ENCODE measurements around the gene ARHGAP15. TPM values are rescaled to one million over a fixed set of nuclear protein-coding genes. Genes with fewer than 3 reads are reported as not detected.

ARHGAP15 gene
- total and polyA plus RNA-seq, 2 donors (not counting 1 experiment from before 2014, with no cell fraction given), result 0.07 TPM; not detected in 1

DNA sequence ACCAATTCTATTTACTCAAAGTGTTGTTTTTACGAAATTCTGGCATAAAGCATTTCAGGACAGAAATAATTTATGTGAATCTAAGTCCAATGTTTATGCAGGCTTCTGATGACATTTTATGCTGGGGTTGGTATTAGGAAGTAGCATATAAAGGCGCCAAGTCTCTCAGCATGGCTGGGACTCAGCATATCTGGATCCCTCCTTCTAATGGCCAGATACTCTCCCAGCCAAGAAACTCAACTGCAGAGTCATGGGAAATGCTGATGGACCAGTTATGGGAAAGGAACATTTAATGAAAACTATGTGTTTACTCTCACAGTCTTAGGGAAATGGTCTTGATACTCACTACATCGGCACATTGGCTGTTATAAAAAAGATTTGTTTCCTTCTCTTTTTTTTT lies 392.2 kb downstream of the ARHGAP15 start:
- peak in 1 of 2 donors; percentile 27 for DNase-seq (ENCODE audit: low read depth in 2 of 2)
- H3K4me2 ChIP-seq (ENCODE audit: extremely low read depth, insufficient read depth, low read length), result no peak overlapping the region
- H3K4me3 ChIP-seq (replicated peaks in 1 of 4; ENCODE audit: control extremely low read depth in 1 of 4, insufficient read depth in 1 of 4, low read depth in 3 of 4, low read length in 4 of 4), result no peak overlapping the region
- H3K79me2 ChIP-seq (ENCODE audit: control insufficient read depth, insufficient read depth, low read length), result no peaks in the 10 kb centered on the region
- no peaks in the 10 kb centered on the region for H3K27me3 ChIP-seq (ENCODE audit: control insufficient read depth, insufficient read depth, low read length)
- H3K4me1 ChIP-seq (ENCODE audit: control insufficient read depth, extremely low read depth, insufficient read depth, low read length), result peaks cover 4% of the 10 kb centered on the region
- no peak overlapping the region for H3K27ac ChIP-seq (ENCODE audit: insufficient read depth, low read length)
- no peaks in the 10 kb centered on the region for H4K20me1 ChIP-seq (ENCODE audit: control insufficient read depth, extremely low read depth, insufficient read depth, low read length)
- H3K9me3 ChIP-seq (ENCODE audit: control insufficient read depth, insufficient read depth, low read depth, low read length), result no peaks in the 10 kb centered on the region
- no peak for TF ChIP-seq EZH2 (IDR thresholded peaks at IDR 0.05; ENCODE audit: low read length, missing control alignments)
- TF ChIP-seq, protein P1, sequence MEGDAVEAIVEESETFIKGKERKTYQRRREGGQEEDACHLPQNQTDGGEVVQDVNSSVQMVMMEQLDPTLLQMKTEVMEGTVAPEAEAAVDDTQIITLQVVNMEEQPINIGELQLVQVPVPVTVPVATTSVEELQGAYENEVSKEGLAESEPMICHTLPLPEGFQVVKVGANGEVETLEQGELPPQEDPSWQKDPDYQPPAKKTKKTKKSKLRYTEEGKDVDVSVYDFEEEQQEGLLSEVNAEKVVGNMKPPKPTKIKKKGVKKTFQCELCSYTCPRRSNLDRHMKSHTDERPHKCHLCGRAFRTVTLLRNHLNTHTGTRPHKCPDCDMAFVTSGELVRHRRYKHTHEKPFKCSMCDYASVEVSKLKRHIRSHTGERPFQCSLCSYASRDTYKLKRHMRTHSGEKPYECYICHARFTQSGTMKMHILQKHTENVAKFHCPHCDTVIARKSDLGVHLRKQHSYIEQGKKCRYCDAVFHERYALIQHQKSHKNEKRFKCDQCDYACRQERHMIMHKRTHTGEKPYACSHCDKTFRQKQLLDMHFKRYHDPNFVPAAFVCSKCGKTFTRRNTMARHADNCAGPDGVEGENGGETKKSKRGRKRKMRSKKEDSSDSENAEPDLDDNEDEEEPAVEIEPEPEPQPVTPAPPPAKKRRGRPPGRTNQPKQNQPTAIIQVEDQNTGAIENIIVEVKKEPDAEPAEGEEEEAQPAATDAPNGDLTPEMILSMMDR (conservative IDR thresholded peaks at IDR 0.05 in 1 of 2, IDR thresholded peaks at IDR 0.05 in 1 of 2; ENCODE audit: low read depth in 1 of 2, low read length in 2 of 2), result no peak
- no peaks in the 10 kb centered on the region for H3K36me3 ChIP-seq (ENCODE audit: control insufficient read depth, insufficient read depth, low read length)
- H2AFZ ChIP-seq (ENCODE audit: low read length), result no peak overlapping the region
- H3K9ac ChIP-seq (ENCODE audit: insufficient read depth, low read length), result no peak overlapping the region

DNA sequence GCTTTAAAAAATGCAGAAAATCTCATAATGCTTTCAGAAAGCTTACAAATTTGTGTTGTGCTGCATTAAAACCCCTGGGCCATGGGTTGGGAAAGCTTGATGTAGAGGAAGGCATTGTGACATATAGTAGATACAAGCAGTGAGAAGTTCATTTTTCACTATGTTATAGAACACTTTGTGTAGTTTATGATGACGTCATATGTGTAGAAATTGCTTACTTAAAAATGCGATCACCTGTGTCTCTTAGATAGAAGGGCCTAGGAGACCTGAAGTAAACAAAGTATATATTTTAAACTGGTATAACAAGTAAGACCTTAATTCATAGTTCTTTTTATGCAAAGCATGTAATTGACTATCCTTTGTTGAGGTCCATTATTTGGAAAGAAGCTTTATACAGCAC lies 393.5 kb downstream of the ARHGAP15 start:
- Histone ChIP-seq H3K4me1 (ENCODE audit: control insufficient read depth, extremely low read depth, insufficient read depth, low read length) (peaks cover 4% of the 10 kb centered on the region), H3K4me2 (ENCODE audit: extremely low read depth, insufficient read depth, low read length) (no peak overlapping the region), H3K79me2 (ENCODE audit: control insufficient read depth, insufficient read depth, low read length) (no peaks in the 10 kb centered on the region), H3K9ac (ENCODE audit: insufficient read depth, low read length) (no peak overlapping the region), H3K4me3 (replicated peaks in 1 of 4; ENCODE audit: control extremely low read depth in 1 of 4, insufficient read depth in 1 of 4, low read depth in 3 of 4, low read length in 4 of 4) (no peak overlapping the region), H3K36me3 (ENCODE audit: control insufficient read depth, insufficient read depth, low read length) (no peaks in the 10 kb centered on the region), H2AFZ (ENCODE audit: low read length) (no peak overlapping the region), H3K27me3 (ENCODE audit: control insufficient read depth, insufficient read depth, low read length) (no peaks in the 10 kb centered on the region), H4K20me1 (ENCODE audit: control insufficient read depth, extremely low read depth, insufficient read depth, low read length) (no peaks in the 10 kb centered on the region), H3K27ac (ENCODE audit: insufficient read depth, low read length) (no peak overlapping the region), H3K9me3 (ENCODE audit: control insufficient read depth, insufficient read depth, low read depth, low read length) (no peaks in the 10 kb centered on the region)
- DNase-seq (ENCODE audit: low read depth in 2 of 2), result no peak
- no peak for TF ChIP-seq EZH2 (IDR thresholded peaks at IDR 0.05; ENCODE audit: low read length, missing control alignments)
- TF ChIP-seq, protein P1 (conservative IDR thresholded peaks at IDR 0.05 in 1 of 2, IDR thresholded peaks at IDR 0.05 in 1 of 2; ENCODE audit: low read depth in 1 of 2, low read length in 2 of 2), result no peak

DNA sequence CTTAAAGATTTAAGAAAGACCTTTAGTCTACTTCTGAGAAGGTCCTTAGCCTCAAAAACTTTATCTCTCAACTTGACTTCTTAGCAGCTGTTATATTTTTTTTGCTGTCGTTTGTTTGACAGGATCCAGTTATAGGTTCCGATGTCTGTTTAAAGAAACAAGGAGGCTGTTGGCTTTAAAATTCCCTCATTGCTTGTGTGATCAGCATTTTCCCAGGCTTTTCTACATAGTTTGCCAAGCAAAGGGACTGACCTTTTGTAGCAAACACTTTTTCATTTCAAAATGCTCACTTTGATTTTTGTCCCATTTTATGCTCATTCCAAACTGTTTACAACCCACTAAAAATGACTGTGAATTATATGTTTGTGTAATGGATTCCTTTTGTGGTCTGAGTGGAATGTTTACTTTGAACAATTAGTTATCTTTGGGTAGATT lies 394.9 kb downstream of the ARHGAP15 start:
- Histone ChIP-seq H3K36me3 (ENCODE audit: control insufficient read depth, insufficient read depth, low read length) (no peaks in the 10 kb centered on the region), H3K27me3 (ENCODE audit: control insufficient read depth, insufficient read depth, low read length) (no peaks in the 10 kb centered on the region), H3K4me3 (replicated peaks in 1 of 4; ENCODE audit: control extremely low read depth in 1 of 4, insufficient read depth in 1 of 4, low read depth in 3 of 4, low read length in 4 of 4) (no peak overlapping the region), H3K9ac (ENCODE audit: insufficient read depth, low read length) (no peak overlapping the region), H3K9me3 (ENCODE audit: control insufficient read depth, insufficient read depth, low read depth, low read length) (no peaks in the 10 kb centered on the region), H3K4me1 (ENCODE audit: control insufficient read depth, extremely low read depth, insufficient read depth, low read length) (peaks cover 4% of the 10 kb centered on the region), H3K79me2 (ENCODE audit: control insufficient read depth, insufficient read depth, low read length) (no peaks in the 10 kb centered on the region), H3K27ac (ENCODE audit: insufficient read depth, low read length) (no peak overlapping the region), H2AFZ (ENCODE audit: low read length) (peak overlapping the region; percentile 34), H3K4me2 (ENCODE audit: extremely low read depth, insufficient read depth, low read length) (peak overlapping the region; percentile 70), H4K20me1 (ENCODE audit: control insufficient read depth, extremely low read depth, insufficient read depth, low read length) (no peaks in the 10 kb centered on the region)
- TF ChIP-seq EZH2 (IDR thresholded peaks at IDR 0.05; ENCODE audit: low read length, missing control alignments), result no peak
- TF ChIP-seq, protein P1 (conservative IDR thresholded peaks at IDR 0.05 in 1 of 2, IDR thresholded peaks at IDR 0.05 in 1 of 2; ENCODE audit: low read depth in 1 of 2, low read length in 2 of 2), result no peak
- DNase-seq (ENCODE audit: low read depth in 2 of 2), result peak; percentile 72 to 91

Measured in fibroblast of lung (primary cell).